Measurements from ENCODE around the gene IGF2BP2.

DNA sequence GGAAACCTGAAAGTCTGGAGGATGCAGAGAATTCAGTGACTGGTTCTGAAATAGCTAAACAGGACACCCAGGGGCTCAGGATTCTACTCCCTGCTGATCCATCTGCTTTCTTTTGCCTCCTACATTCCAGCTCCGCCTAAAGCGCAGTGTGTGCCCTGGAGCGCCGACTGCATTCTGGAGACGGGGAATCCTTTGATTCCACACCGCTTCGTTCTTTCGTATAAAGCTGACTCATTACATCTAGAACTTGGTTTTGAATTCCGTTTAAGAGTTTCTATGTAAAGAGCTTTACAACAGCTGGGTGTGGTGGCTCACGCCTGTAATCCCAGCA is 177.0 kb downstream of the IGF2BP2 start:
- TF ChIP-seq NFYB (IDR thresholded peaks at IDR 0.05; ENCODE audit: extremely low read depth, insufficient read length), result no peak
- TF ChIP-seq XRCC5 (IDR thresholded peaks at IDR 0.05; ENCODE audit: low read depth, low read length), result no peak
